ENCODE data around the gene LIX1L.
"Not testable (repeated sequence)": the region's sequence is repeated elsewhere in the genome, so short reads cannot be mapped to it uniquely, and the experiment has no call there.

Gene LIX1L

DNA sequence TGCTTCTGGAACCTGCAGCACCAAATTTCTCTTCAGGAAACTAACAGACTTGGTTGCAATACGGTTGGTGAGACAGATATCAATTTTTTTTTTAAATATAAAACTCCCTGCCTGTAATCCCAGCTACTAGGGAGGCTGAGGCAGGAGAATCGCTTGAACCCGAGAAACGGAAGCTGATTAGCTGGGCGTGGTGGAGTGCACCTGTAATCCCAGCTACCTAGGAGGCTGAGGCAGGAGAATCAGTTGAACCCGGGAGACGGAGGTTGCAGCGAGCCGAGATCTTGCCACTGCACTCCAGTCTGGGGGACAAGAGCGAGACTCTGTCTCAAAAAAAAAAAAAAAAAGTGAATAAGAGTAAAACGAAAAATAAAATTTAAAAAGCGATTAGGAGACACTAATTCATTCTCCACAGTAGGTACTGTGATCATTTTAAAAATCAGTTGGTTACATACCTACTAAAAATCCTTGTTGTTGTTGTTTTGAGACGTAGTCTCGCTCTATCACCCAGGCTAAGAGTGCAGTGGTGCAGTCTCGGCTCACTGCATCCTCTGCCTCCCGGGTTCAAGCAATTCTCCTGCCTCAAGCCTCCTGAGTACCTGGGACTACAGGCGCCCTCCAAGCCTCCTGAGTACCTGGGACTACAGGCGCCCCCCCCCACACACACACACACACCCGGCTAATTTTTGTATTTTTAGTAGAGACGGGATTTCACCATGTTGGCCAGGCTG lies 29.7 kb downstream of the LIX1L start:
- no peak for DNase-seq

DNA sequence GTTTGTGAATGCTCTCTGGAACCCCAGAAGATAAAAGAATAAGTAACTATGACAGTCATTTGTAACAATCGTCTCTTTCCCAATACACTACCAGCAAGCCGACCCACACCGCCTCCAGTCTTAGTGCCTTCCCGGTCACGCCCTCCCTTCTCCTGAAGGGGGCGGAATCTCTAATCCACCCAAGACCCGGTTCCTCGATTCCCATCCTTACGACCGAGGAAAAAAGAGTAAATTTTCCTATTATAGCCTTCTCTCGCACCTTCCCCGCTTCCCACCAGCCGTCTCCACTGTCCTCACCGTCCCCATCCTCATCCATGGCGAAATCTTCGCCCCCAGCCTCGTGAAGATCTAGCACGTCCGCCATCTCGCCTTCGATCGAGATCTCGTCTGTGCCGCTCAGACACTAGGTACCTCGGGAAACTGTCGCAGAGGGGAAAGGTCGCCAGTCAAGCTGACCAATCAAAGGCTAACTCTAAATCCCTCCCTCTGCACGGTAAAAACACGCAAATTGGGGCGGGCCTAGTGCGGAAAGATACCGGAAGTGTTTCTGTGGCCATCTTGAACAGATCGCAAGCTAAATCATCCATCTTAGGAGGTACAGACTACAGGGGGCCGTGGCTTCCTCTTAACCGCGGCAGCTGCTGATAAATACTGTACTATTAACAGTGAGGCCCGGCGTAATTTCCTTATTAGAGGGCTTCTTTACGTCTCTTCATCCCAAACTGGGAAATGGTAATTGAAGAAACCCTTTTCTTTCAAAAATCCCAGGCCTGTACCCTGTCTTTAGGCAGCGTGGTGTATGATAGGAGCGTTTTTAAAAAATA lies 30.5 kb downstream of the LIX1L start, which contains the start of gene RBM8A:
TSS of gene RBM8A (minus strand) at position 422 of the 824 bp plus-strand sequence. CDS start at position 364, 58 bp downstream.
- peak; percentile 97 for DNase-seq

DNA sequence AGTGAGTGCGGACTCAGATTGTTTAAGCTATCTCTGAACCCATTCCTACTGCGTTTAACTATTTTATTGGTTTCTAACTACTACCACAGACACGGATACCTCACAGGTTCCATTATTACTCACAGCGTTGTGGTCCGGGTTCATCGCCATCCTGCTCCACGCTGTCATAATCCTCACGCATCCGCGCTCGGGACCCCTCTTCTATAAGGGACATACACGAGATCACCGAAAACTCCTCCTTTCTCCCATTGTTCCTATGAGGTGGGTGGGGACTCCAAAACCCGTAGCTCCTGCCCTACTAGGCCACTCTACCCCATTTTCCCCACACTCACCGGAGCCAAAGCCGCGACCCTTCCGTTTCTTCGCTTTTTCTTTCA lies 31.1 kb downstream of the LIX1L start:
- DNase-seq: no peak

GRCh38 chr1:145922266-145922665 lies 35.6 kb downstream of the LIX1L start:
- DNase-seq: no peak

- DNase-seq: not testable (repeated sequence)
These were observed 37.5 kb downstream of the LIX1L start for GRCh38 chr1:145920297-145920696.

- DNase-seq: no peak
These were observed 38.6 kb downstream of the LIX1L start for GRCh38 chr1:145918992-145919939.

DNA sequence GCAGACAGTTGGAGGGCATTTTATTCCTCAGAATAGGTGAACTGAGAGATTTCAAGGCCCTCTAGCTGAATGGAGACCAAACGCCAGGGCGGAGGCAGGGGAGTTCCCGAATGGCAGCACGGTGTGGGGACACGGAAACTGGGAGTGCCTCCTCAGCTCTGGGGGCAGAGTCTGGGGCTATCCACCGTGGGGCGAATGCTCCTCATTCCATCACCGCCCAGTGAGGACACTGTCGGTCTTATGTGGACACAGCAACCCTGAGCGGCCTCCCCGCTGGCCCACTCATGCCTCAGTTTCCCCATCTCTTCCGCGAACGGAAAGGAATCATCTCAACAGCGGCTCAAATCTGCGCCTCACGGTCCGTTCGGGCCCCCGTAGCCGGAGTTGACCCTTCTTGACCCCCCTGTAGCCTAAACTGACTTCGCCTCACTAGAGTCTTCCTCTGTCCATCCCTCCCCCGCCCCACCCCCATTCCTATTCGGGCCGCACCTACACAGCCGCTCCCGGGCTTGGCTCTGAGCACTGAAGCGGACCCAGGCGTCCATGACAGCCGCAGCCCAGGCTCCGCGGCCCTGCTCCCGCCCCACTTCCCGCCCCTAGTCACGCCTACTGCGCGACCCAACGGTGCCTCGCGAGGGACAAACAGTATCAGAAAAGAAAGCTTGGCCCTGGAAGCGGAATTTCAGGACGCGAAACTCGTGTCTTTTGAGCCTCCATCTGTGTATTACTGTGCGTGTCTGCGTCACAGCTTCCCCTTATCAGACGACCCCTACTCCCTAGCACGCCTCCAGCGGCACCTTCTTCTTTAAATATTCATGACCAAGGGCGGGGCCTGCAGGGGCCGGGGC lies 39.4 kb downstream of the LIX1L start, which contains the start of gene PEX11B:
TSS of gene PEX11B (minus strand) at position 574 of the 848 bp plus-strand sequence. CDS start at position 545, 29 bp downstream.
- DNase-seq: peak; percentile 94

GRCh38 chr1:145917595-145917994 lies 40.2 kb downstream of the LIX1L start:
- no peak for DNase-seq

- DNase-seq: no peak
These were observed 41.1 kb downstream of the LIX1L start for GRCh38 chr1:145916745-145917144.

- no peak for DNase-seq
These were observed 45.6 kb downstream of the LIX1L start for GRCh38 chr1:145912128-145912641.

- no peak for DNase-seq
These were observed 49.2 kb downstream of the LIX1L start for GRCh38 chr1:145908653-145909052.

DNA sequence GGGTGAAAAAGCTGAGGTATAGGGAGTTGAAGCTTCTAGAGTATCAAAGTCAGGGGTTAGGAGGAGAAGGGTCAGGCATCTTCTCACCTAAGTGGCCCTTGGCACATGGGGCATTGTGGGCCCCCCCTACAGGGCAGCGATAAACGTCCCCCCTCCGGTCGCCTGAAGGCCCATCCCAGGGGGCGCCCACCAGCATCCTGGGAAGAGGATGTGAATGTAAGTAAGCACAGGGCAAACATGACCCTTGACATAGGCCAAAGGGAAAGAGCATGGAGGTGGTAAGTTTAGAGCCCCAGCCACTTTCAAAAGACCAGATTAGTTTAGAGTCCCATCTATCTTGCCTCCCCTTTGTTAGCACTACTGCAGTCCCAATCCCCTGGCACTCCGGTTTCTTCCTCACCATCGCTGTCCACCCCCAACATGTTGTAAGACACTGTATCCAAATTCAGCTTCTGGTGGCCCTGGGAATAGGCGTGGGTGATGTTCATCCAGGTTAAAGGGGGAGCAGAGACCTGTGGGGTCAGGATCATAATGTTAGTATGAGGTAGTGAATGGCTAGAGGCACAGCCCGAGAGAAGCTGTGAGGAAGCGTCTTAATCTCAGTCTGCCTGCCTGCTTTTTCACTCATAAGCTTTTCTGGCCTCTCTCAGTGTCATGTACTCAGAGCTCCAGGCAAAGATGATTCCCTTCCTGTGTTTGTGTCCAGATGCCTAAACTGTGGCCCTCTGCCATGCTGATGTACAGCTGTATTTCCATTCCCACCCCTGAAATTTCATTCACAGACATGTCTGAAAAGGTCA lies 50.7 kb downstream of the LIX1L start:
- DNase-seq: no peak

DNA sequence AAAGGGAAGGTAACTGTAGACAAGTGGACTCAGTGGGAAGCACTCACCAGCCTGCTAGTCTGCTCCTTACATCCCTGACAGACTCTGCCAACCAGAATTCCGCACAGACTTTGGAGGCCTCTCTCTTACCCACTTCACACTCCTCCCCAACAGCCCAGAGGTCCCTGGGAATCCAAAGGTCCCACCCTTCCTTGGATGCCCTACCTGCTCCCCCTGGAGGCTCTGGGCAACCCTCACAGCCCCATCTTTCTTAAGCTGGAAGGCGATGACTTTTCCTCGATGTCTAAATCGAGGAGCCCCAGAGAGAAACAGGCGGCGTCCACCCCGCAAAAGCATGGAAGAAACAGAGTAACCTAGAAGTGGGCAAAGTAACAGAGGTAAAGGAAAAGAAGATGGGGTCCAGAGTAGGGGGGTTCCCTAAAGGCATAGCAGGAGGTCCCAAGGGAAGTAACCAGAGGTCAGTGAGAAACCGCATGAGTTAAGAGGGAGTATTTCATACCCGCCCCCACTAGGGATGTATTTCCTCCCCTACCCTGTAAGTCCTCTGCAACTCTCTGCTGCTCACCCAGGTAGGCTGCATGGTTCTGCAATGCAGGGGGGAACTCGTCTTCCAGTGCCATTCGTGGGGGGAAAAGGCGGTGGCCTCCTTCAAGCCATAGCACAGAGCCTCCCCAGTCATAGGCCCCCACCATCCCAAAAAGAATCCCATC lies 56.4 kb downstream of the LIX1L start:
- DNase-seq: no peak

DNA sequence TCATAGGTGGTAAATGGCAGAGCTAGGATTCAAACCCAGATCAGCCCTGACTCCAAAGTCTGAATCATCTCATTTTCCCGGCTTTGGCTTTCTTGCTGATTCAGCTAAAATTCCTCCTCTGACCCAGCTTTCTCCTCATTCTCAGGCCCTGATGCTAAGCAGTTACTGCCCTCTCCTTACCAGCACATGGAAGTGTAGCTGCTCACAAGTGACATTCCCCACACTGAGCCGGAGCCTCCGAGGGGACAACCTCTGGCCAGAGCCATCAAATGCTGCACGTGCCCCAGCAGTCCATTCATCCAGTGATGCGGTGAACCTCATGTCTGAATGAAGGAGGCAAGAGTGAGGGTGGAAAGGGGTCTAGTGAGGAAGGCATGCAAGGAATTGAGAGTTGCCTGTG lies 59.1 kb downstream of the LIX1L start:
- DNase-seq: no peak

DNA sequence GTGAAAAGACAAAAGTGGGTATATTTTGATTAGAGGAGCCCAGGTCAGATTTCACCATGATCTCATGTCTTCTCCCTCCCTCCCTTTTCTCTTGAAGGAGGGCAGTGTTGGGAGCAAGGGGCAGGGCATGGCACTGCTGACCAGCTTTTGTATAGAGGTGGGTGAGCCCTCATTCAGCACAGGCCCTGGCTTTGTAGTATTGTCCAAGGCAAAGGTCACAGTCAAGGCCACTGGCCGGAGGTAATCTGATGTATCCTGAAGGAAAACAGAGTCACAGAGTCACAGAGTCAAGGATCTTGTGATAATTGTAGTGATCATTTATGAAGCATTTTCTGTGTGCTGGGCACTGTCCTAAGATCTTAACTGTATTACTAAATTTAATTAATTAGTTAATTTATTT lies 59.8 kb downstream of the LIX1L start:
- no peak for DNase-seq

GRCh38 chr1:145895471-145895870 lies 62.3 kb downstream of the LIX1L start:
- DNase-seq: no peak

- DNase-seq: no peak
These were observed 64.3 kb downstream of the LIX1L start for GRCh38 chr1:145893306-145894055.

DNA sequence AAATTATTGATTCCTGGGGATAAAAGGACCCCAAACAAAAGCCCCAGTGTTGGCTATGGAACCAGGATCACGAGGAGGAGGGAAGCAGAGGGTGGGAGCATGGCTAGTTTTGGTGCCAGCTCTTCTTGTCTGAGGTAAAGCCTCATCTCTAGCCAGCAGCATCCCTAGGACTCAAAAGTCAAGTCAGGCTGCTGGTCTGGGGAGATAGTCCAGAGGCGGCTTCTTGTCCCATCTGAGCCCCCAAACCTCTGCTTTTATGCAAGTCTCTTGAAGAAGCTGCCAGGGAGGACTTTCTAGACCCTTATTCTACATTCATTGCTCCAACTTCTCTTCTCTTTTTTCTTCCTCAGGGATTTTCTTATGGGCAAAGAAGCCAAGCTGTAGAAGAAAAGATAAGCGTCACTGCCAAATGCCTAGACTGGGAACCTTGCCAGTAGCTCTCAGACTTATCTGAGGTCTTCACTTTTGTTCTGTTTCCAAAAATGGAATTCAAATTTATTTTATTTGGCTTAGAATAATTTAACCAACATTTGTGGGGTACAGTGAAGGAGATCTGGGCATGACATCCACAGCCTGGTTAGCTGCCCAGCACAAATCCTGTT lies 65.2 kb downstream of the LIX1L start:
- DNase-seq: no peak
